H9 (cell line): Measurements from ENCODE around the gene DNAJB6. TPM values are rescaled to one million over a fixed set of nuclear protein-coding genes. Genes with fewer than 3 reads are reported as not detected.

Source experiments
- DNase-seq: peaks from one replicate; pipeline ENCODE4 v3.0.0-alpha.2; 2017
- H2AFZ ChIP-seq: one replicate; pipeline ENCODE4 v1.6.1; 2013; ENCODE audit warnings: mild to moderate bottlenecking, low read length, control low read depth, moderate library complexity
- H2AK5ac ChIP-seq: 2 replicates; pipeline ENCODE4 v1.6.1; 2013; ENCODE audit warnings: low read length, control low read depth, mixed read lengths; ENCODE audit not compliant: insufficient read length
- H2BK120ac ChIP-seq: one replicate; pipeline ENCODE4 v1.6.1; 2013; ENCODE audit warnings: low read depth, mild to moderate bottlenecking, low read length, control low read depth, inconsistent platforms; ENCODE audit not compliant: poor library complexity, severe bottlenecking
- H2BK12ac ChIP-seq: 2 replicates; pipeline ENCODE4 v1.6.1; 2013; ENCODE audit warnings: low read length, control low read depth, mixed read lengths, low read depth; ENCODE audit not compliant: insufficient read length
- H2BK15ac ChIP-seq: 2 replicates; pipeline ENCODE4 v1.6.1; 2013; ENCODE audit warnings: low read depth, low read length, control low read depth
- H2BK20ac ChIP-seq: one replicate; pipeline ENCODE4 v1.6.1; 2013; ENCODE audit warnings: low read depth, mild to moderate bottlenecking, low read length, control low read depth, inconsistent platforms; ENCODE audit not compliant: poor library complexity, severe bottlenecking
- H2BK5ac ChIP-seq: 2 replicates; pipeline ENCODE4 v1.6.1; 2013; ENCODE audit warnings: low read length, control low read depth, mixed read lengths; ENCODE audit not compliant: insufficient read length
- H3K14ac ChIP-seq: 2 replicates; pipeline ENCODE4 v1.6.1; 2013; ENCODE audit warnings: low read length, control low read depth; ENCODE audit not compliant: insufficient read depth
- H3K18ac ChIP-seq: 2 replicates; pipeline ENCODE4 v1.6.1; 2013; ENCODE audit warnings: low read depth, mild to moderate bottlenecking, mixed read lengths, low read length, control low read depth; ENCODE audit not compliant: insufficient read length
- H3K23ac ChIP-seq: 2 replicates; pipeline ENCODE4 v1.6.1; 2013; ENCODE audit warnings: low read length, control low read depth, mixed read lengths, low read depth; ENCODE audit not compliant: insufficient read length
- H3K23me2 ChIP-seq: 2 replicates; pipeline ENCODE4 v1.6.1; 2013; ENCODE audit warnings: low read depth, mild to moderate bottlenecking, mixed read lengths, low read length, control low read depth; ENCODE audit not compliant: insufficient read length, poor library complexity, severe bottlenecking
- H3K27ac ChIP-seq: 2 replicates; pipeline ENCODE4 v1.5.1; 2013; ENCODE audit warnings: low read length, control low read depth, mixed read lengths, low read depth; ENCODE audit not compliant: insufficient read length
- H3K27me3 ChIP-seq: 2 replicates; pipeline ENCODE4 v1.6.1; 2013; ENCODE audit warnings: low read length, control low read depth, inconsistent platforms; ENCODE audit not compliant: insufficient read depth
- H3K4ac ChIP-seq: 2 replicates; pipeline ENCODE4 v1.6.1; 2013; ENCODE audit warnings: low read depth, mild to moderate bottlenecking, control low read depth, inconsistent platforms, low read length, moderate library complexity
- H3K4me1 ChIP-seq: 2 replicates; pipeline ENCODE4 v1.6.1; 2013; ENCODE audit warnings: low read length, control low read depth, inconsistent platforms; ENCODE audit not compliant: insufficient read depth
- H3K4me2 ChIP-seq: 2 replicates; pipeline ENCODE4 v1.6.1; 2013; ENCODE audit warnings: low read length, control low read depth, mixed read lengths; ENCODE audit not compliant: insufficient read length, insufficient read depth
- H3K56ac ChIP-seq: 2 replicates; pipeline ENCODE4 v1.6.1; 2013; ENCODE audit warnings: low read depth, mild to moderate bottlenecking, mixed read lengths, low read length, control low read depth; ENCODE audit not compliant: insufficient read length
- H3K79me1 ChIP-seq: 2 replicates; pipeline ENCODE4 v1.6.1; 2013; ENCODE audit warnings: low read depth, mild to moderate bottlenecking, moderate library complexity, low read length, control low read depth, inconsistent platforms; ENCODE audit not compliant: insufficient read depth, poor library complexity, severe bottlenecking
- H3K79me2 ChIP-seq: 2 replicates; pipeline ENCODE4 v1.6.1; 2013; ENCODE audit warnings: low read length, control low read depth, inconsistent platforms; ENCODE audit not compliant: insufficient read depth
- H3K9ac ChIP-seq: 2 replicates; pipeline ENCODE4 v1.6.1; 2013; ENCODE audit warnings: low read length, control low read depth, mixed read lengths; ENCODE audit not compliant: insufficient read length; ENCODE audit errors: extremely low read depth
- H3K9me3 ChIP-seq: one replicate; pipeline ENCODE4 v1.6.1; 2013; ENCODE audit warnings: low read depth, low read length, inconsistent platforms; ENCODE audit not compliant: control insufficient read depth
- H3T11ph ChIP-seq: one replicate; pipeline ENCODE4 v1.6.1; 2013; ENCODE audit warnings: mild to moderate bottlenecking, low read length, control low read depth, inconsistent platforms
- H4K20me1 ChIP-seq: one replicate; pipeline ENCODE4 v1.6.1; 2013; ENCODE audit not compliant: control insufficient read depth, insufficient read length, insufficient read depth
- H4K5ac ChIP-seq: 2 replicates; pipeline ENCODE4 v1.6.1; 2013; ENCODE audit warnings: low read depth, mild to moderate bottlenecking, mixed read lengths, low read length, control low read depth; ENCODE audit not compliant: insufficient read length
- H4K8ac ChIP-seq: replicated peaks from 2 replicates; pipeline ENCODE4 v1.6.1; 2013; ENCODE audit warnings: low read length, control low read depth, mixed read lengths, low read depth; ENCODE audit not compliant: insufficient read length
- H4K91ac ChIP-seq: 2 replicates; pipeline ENCODE4 v1.6.1; 2013; ENCODE audit warnings: low read depth, mild to moderate bottlenecking, moderate library complexity, mixed read lengths, low read length, control low read depth; ENCODE audit not compliant: insufficient read length
- H3K27ac Mint-ChIP-seq, 3 experiments: 2 replicates in 2 of 3; 3 replicates in 1 of 3; pipeline ENCODE4 v1.8.0; 2020 to 2021; ENCODE audit warnings: mixed read lengths in 3 of 3, mild to moderate bottlenecking in 1 of 3, moderate library complexity in 1 of 3
- H3K27me3 Mint-ChIP-seq: 2 replicates; pipeline ENCODE4 v1.8.0; 2021; ENCODE audit warnings: low read depth, mild to moderate bottlenecking, moderate library complexity, mixed read lengths
- H3K36me3 Mint-ChIP-seq, 3 experiments: 2 replicates in 2 of 3; 3 replicates in 1 of 3; pipeline ENCODE4 v1.8.0; 2020 to 2021; ENCODE audit warnings: low read depth in 3 of 3, mixed read lengths in 3 of 3; ENCODE audit not compliant: insufficient read depth in 1 of 3
- H3K4me1 Mint-ChIP-seq, 2 experiments: 2 replicates each; pipeline ENCODE4 v1.8.0; 2020; ENCODE audit warnings: mixed read lengths in 2 of 2
- H3K4me3 Mint-ChIP-seq, 2 experiments: 2 replicates in 1 of 2; 3 replicates in 1 of 2; pipeline ENCODE4 v1.8.0; 2020 to 2021; ENCODE audit warnings: mild to moderate bottlenecking in 2 of 2, mixed read lengths in 2 of 2, moderate library complexity in 1 of 2
- H3K9me3 Mint-ChIP-seq, 2 experiments: 2 replicates in 1 of 2; 3 replicates in 1 of 2; pipeline ENCODE4 v1.8.0; 2020; ENCODE audit warnings: mild to moderate bottlenecking in 2 of 2, mixed read lengths in 2 of 2, moderate library complexity in 1 of 2
- CTCF ChIP-seq: fragments of 200-600 bp; sonication (generic); conservative IDR thresholded peaks from 3 replicates; pipeline ENCODE4 v1.8.0; 2021; ENCODE audit warnings: antibody characterized with exemption, mild to moderate bottlenecking
- WGBS: extraction: QIAGEN DNeasy Blood & Tissue Kit; methylation state at CpG from one replicate; pipeline ENCODE4 v1.1.7; 2013; ENCODE audit warnings: missing lambda C conversion rate, low lambda C conversion rate, mixed read lengths; ENCODE audit not compliant: insufficient read length; ENCODE audit errors: extremely low coverage; 5-methylcytosine and 5-hydroxymethylcytosine counted together
- total RNA-seq: library from RNA; stranded (reverse); gene quantifications from 2 replicates; pipeline ENCODE4 v1.2.1, GENCODE V29; 2021

DNAJB6 gene
- total RNA-seq, 1 experiment from 2014 or later, result 215 TPM

- no peaks in the 10 kb centered on the region for H3K79me1 ChIP-seq
- DNase-seq, result peak; percentile 50
- no peaks in the 10 kb centered on the region for H4K20me1 ChIP-seq
- H3K4me2 ChIP-seq, result no peak overlapping the region
- H4K5ac ChIP-seq, result no peak overlapping the region
- no peak overlapping the region for H3K4me3 Mint-ChIP-seq
- H4K8ac ChIP-seq, result no peak overlapping the region
- no peak overlapping the region for H2BK15ac ChIP-seq
- H3K9me3 ChIP-seq, result no peaks in the 10 kb centered on the region
- no peak overlapping the region for H3K18ac ChIP-seq
- peak; percentile 57 for TF ChIP-seq CTCF
- peaks cover 65% of the 10 kb centered on the region for H3K27me3 Mint-ChIP-seq
- H2BK12ac ChIP-seq, result no peak overlapping the region
- H4K91ac ChIP-seq, result no peak overlapping the region
- no peak overlapping the region for H3K23ac ChIP-seq
- no peak overlapping the region for H3K27ac Mint-ChIP-seq
- WGBS, result no CpG with 5 or more reads among the region's 12 CpGs
- no peak overlapping the region for H3K27ac ChIP-seq
- no peaks in the 10 kb centered on the region for H3K27me3 ChIP-seq
- H2BK20ac ChIP-seq, result no peak overlapping the region
- no peaks in the 10 kb centered on the region for H3K4me1 ChIP-seq
- no peak overlapping the region for H2BK120ac ChIP-seq
- H3K9me3 Mint-ChIP-seq, result peaks cover under 1 to 2% of the 10 kb centered on the region in 2 experiments; a peak in 2 of 5 replicates
- no peak overlapping the region for H2AFZ ChIP-seq
- H3K4me1 Mint-ChIP-seq, result peaks cover 35 to 44% of the 10 kb centered on the region in 2 experiments
- no peak overlapping the region for H2AK5ac ChIP-seq
- H3K79me2 ChIP-seq, result no peaks in the 10 kb centered on the region
- peaks cover 0 to under 1% (median 0%) of the 10 kb centered on the region in 3 experiments; a peak in 1 of 7 replicates for H3K36me3 Mint-ChIP-seq
- no peak overlapping the region for H2BK5ac ChIP-seq
- no peak overlapping the region for H3K14ac ChIP-seq
- no peak overlapping the region for H3K9ac ChIP-seq
- no peaks in the 10 kb centered on the region for H3K23me2 ChIP-seq
- no peak overlapping the region for H3K56ac ChIP-seq
- no peak overlapping the region for H3T11ph ChIP-seq
- H3K4ac ChIP-seq, result no peak overlapping the region
These were observed 130.1 kb downstream of the DNAJB6 start for GRCh38 chr7:157466867-157467261.

Other genes starting within 250 kb of the DNAJB6 start
- gene UBE3C, start 198.1 kb upstream of the DNAJB6 start, total RNA-seq, result 59.4 and 63.3 TPM in 2 replicates